Osteoblast (primary cell): ENCODE data around the gene CHAD. TPM values are rescaled to one million over a fixed set of nuclear protein-coding genes. Genes with fewer than 3 reads are reported as not detected.

Source experiments
- DNase-seq: peaks from one replicate; pipeline ENCODE4 v3.0.0; 2011; ENCODE audit warnings: low spot score, mixed read lengths; ENCODE audit not compliant: insufficient read length; ENCODE audit errors: missing footprints
- H2AFZ ChIP-seq: 2 replicates; pipeline ENCODE4 v1.6.0; 2011; ENCODE audit warnings: mild to moderate bottlenecking, low read length
- H3K27ac ChIP-seq: 2 replicates; pipeline ENCODE4 v1.5.1; 2011; ENCODE audit warnings: mild to moderate bottlenecking, low read depth, low read length, moderate library complexity
- H3K27me3 ChIP-seq: 2 replicates; pipeline ENCODE4 v1.6.0; 2012; ENCODE audit warnings: mild to moderate bottlenecking, control low read depth, inconsistent platforms, low read length, moderate library complexity; ENCODE audit not compliant: insufficient read depth
- H3K36me3 ChIP-seq: 2 replicates; pipeline ENCODE4 v1.5.1; 2011; ENCODE audit warnings: mild to moderate bottlenecking, low read length, control low read depth, moderate library complexity; ENCODE audit not compliant: insufficient read depth
- H3K4me1 ChIP-seq: 2 replicates; pipeline ENCODE4 v1.5.1; 2011; ENCODE audit warnings: mild to moderate bottlenecking, low read length, control low read depth, moderate library complexity; ENCODE audit not compliant: insufficient read depth
- H3K4me2 ChIP-seq: 2 replicates; pipeline ENCODE4 v1.6.0; 2011; ENCODE audit warnings: mild to moderate bottlenecking, low read length; ENCODE audit not compliant: insufficient read depth
- H3K4me3 ChIP-seq: fragments of 200-600 bp; sonication (generic); 3 replicates; pipeline ENCODE4 v1.5.1; 2012; ENCODE audit warnings: mild to moderate bottlenecking, low read length, inconsistent platforms; ENCODE audit not compliant: insufficient read depth
- H3K79me2 ChIP-seq: 2 replicates; pipeline ENCODE4 v1.6.0; 2012; ENCODE audit warnings: mild to moderate bottlenecking, low read length, control low read depth, inconsistent platforms; ENCODE audit not compliant: insufficient read depth
- H3K9me3 ChIP-seq: 2 replicates; pipeline ENCODE4 v1.5.1; 2011; ENCODE audit warnings: low read depth, low read length, control low read depth
- H4K20me1 ChIP-seq: 2 replicates; pipeline ENCODE4 v1.6.0; 2012; ENCODE audit warnings: mild to moderate bottlenecking, low read length, control low read depth; ENCODE audit not compliant: insufficient read depth
- total RNA-seq: library from RNA; depleted of rRNA; stranded (reverse); fragments of >200 nt; gene quantifications from 2 replicates; pipeline ENCODE4 v1.2.3, GENCODE V29; 2012
- TF ChIP-seq, protein P1 (sequence below): IDR thresholded peaks from 2 replicates; pipeline ENCODE4 v1.5.1; 2011; ENCODE audit warnings: mild to moderate bottlenecking, low read depth, low read length, moderate library complexity; ENCODE audit errors: extremely low read depth

Gene CHAD
- total RNA-seq, 1 donor, result not detected

DNA sequence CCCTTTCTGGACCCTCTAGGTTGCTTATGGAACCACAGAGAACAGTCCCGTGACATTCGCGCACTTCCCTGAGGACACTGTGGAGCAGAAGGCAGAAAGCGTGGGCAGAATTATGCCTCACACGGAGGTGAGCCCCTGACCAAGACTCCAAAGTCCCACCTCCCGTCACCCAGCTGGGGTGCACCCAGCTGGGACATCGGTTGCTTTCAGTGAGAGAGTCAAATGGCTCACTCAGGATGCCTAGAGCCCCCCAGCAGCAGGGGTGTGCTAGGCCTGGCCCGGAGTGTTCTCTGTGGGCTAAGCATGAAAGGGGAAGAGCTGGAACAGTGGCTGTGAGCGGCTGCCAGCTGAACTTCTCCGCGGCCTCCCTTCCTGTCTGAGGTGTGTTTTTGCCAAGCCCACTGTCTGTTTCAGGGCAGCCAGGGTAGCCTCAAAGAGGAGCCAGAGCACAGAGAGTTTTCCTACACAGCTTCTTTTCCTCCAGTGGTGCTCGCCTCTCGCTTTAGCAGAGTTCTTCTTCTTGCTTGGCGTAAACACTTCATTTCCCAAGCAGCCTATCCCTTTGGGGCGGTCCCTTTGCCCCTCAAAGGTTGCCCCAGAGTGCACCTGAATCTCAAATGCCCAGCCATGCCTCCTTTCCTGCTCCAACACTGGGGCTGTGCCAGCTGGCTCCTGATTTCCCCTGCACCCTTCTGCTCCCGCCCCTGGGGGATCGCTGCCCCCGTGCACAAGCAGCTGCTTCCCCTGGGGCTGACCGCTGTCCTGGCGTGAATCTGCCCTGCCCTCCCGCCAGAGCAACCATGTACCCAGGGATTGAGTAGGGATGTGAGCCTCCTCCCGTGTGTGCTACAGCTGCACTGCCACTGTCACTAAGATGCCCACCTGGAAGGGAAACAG is 2.6 kb upstream of the CHAD start:
- Histone ChIP-seq H2AFZ (no peak overlapping the region), H3K9me3 (no peaks in the 10 kb centered on the region), H3K4me1 (peaks cover 3% of the 10 kb centered on the region), H3K27ac (no peak overlapping the region), H4K20me1 (peaks cover 12% of the 10 kb centered on the region), H3K79me2 (no peaks in the 10 kb centered on the region), H3K36me3 (peaks cover 9% of the 10 kb centered on the region), H3K4me3 (no peak overlapping the region), H3K4me2 (no peak overlapping the region), H3K27me3 (peaks cover 34% of the 10 kb centered on the region)
- TF ChIP-seq, protein P1, sequence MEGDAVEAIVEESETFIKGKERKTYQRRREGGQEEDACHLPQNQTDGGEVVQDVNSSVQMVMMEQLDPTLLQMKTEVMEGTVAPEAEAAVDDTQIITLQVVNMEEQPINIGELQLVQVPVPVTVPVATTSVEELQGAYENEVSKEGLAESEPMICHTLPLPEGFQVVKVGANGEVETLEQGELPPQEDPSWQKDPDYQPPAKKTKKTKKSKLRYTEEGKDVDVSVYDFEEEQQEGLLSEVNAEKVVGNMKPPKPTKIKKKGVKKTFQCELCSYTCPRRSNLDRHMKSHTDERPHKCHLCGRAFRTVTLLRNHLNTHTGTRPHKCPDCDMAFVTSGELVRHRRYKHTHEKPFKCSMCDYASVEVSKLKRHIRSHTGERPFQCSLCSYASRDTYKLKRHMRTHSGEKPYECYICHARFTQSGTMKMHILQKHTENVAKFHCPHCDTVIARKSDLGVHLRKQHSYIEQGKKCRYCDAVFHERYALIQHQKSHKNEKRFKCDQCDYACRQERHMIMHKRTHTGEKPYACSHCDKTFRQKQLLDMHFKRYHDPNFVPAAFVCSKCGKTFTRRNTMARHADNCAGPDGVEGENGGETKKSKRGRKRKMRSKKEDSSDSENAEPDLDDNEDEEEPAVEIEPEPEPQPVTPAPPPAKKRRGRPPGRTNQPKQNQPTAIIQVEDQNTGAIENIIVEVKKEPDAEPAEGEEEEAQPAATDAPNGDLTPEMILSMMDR, result no peak
- DNase-seq, result peak; percentile 68

DNA sequence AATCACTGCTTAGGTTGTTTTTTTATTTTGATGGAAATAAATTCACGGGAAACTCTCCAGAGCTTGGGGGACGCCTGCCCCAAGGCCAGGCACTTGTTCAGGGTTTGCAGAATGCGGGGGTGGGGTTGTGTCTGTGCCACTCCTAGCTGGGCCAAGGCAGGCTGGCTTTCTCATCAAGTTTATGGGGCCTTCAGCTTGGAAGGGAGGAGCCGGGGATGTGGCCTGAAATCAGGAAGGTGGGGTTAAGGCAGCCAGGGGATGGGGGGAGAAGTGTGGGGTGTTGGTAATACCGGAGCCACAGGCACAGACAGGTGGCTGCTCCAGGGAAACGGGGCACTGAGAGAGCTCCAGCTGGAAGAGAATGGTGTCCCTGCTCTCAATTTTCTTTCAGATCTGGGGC is 1.7 kb upstream of the CHAD start:
- DNase-seq, result peak; percentile 68
- H3K9me3 ChIP-seq, result no peaks in the 10 kb centered on the region
- H3K4me3 ChIP-seq, result no peak overlapping the region
- H3K4me1 ChIP-seq, result peaks cover 3% of the 10 kb centered on the region
- H3K79me2 ChIP-seq, result no peaks in the 10 kb centered on the region
- no peak overlapping the region for H2AFZ ChIP-seq
- peaks cover 12% of the 10 kb centered on the region for H4K20me1 ChIP-seq
- H3K27ac ChIP-seq, result no peak overlapping the region
- peaks cover 34% of the 10 kb centered on the region for H3K27me3 ChIP-seq
- H3K36me3 ChIP-seq, result peaks cover 9% of the 10 kb centered on the region
- TF ChIP-seq, protein P1, result no peak
- H3K4me2 ChIP-seq, result no peak overlapping the region

DNA sequence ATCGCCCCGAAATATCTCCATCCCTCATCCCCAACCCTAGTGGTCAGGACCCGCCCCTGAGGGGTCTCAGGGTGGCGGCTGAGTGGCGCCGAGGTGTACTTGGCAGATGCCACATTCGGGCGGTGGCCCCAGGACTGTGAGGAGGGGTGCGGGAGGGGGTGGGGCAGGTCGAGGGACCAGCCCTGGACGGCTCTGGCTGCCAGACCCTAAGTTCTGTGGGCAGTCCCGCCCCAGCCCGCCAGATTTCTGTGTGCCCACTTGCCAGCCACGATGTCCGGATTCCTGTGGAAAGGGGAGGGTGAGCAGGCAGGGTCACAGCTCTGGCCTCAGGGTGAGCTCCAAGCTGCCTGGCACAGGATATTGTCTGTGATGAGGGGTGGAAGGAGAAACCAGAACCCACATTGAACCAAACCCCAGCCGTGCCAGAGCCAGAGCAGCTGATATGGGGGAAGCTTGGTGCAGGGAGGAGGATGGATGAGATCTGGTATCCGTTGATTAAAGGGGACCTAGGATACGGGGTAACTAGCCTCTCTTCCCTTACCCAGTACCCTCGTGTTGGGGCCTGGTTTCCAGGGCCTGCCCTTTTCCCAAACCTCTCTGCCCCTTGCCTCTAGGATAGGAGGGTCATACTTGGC is 1.1 kb upstream of the CHAD start:
- Histone ChIP-seq H3K27ac (no peak overlapping the region), H3K4me1 (peaks cover 3% of the 10 kb centered on the region), H2AFZ (no peak overlapping the region), H3K79me2 (no peaks in the 10 kb centered on the region), H3K27me3 (peaks cover 34% of the 10 kb centered on the region), H3K4me2 (no peak overlapping the region), H3K9me3 (no peaks in the 10 kb centered on the region), H3K36me3 (peaks cover 9% of the 10 kb centered on the region), H4K20me1 (peaks cover 12% of the 10 kb centered on the region), H3K4me3 (no peak overlapping the region)
- DNase-seq, result peak; percentile 83
- TF ChIP-seq, protein P1, result no peak

DNA sequence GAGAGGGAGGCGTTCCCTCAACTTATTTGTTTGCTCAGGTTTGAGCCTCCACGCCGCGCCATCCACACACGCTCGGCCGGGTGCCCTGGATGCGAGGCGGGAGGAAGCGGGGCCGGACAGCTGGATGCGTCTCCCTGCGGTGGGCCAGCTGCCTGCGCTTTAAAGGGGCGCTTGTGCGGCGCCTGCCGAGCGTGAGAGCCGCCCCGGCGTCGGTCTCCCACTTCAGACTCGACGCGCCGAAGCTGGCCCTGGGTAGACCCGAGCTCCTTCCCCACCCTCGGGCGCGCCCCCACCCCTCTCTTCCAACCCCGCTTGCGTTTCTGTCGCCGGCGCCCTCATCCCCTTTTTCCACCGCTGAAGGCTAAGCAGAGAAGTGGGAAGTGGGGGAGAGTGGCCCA is 527 bp upstream of the CHAD start:
- Histone ChIP-seq H3K27ac (no peak overlapping the region), H3K4me1 (peaks cover 3% of the 10 kb centered on the region), H3K4me3 (peak overlapping the region; percentile 59), H3K9me3 (no peaks in the 10 kb centered on the region), H3K27me3 (peaks cover 34% of the 10 kb centered on the region), H3K36me3 (peaks cover 9% of the 10 kb centered on the region), H3K79me2 (no peaks in the 10 kb centered on the region), H4K20me1 (peaks cover 12% of the 10 kb centered on the region), H2AFZ (no peak overlapping the region), H3K4me2 (peak overlapping the region; percentile 63)
- TF ChIP-seq, protein P1, result no peak
- peak; percentile 90 for DNase-seq
